ENCODE data around the gene PAFAH2.

PAFAH2 gene

GRCh38 chr1:26031611-26032220, 33.9 kb upstream of the PAFAH2 start:
- no peak for DNase-seq

DNA sequence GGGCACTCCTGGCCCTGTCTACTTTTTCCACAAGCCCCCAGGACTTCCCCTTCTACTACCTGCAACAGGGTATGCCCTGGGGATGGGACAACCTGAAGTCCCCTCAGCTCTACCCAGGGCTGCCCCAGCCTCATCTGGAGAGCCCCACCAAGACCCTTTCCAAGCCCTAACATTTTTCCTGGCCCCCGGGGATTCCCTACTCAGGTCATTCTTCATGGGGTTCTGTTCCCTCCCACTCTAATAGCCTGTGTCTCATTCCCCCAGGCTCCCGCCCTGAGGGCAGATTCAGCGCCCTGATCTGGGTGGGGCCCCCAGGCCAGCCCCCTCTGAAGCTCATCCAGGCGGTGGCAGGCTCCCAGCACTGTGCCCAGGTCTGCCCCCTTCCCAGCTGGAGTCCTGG, 33.3 kb upstream of the PAFAH2 start:
- no peak for DNase-seq

DNA sequence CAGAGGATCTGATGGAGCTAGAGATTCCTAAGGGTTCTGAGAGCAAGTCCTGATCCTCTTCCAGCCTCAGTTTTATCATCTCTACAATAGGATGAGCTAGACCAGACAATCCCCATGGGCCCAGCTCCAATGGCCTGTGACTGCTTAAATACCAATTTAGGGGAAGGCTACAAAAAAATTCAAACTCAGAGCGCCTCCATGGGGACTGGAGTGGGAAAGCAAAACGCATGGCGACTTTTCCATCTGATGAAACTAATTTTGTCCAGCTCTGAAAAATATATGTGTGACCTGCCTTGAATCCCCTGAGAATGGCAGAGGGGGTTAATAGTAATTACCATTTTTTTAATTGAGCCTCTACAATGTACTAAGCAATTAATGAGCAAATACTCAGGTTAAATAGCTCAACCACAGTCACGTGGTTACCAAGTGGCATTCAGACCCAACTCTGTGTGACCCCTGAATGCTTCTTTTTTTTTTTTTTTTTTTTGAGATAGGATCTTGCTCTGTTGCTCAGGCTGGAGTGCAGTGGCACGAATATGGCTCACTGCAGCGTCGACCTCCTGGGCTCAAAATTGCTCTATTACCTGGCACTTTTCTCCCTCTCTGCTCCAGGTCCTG, 32.1 kb upstream of the PAFAH2 start:
- DNase-seq = no peak

- no peak for DNase-seq
Observed at GRCh38 chr1:26029054-26029863, 31.4 kb upstream of the PAFAH2 start.

GRCh38 chr1:26028490-26028980, 30.7 kb upstream of the PAFAH2 start:
- DNase-seq = peak in 6 of 56 donors; percentile 8 to 29 (median 16)

DNA sequence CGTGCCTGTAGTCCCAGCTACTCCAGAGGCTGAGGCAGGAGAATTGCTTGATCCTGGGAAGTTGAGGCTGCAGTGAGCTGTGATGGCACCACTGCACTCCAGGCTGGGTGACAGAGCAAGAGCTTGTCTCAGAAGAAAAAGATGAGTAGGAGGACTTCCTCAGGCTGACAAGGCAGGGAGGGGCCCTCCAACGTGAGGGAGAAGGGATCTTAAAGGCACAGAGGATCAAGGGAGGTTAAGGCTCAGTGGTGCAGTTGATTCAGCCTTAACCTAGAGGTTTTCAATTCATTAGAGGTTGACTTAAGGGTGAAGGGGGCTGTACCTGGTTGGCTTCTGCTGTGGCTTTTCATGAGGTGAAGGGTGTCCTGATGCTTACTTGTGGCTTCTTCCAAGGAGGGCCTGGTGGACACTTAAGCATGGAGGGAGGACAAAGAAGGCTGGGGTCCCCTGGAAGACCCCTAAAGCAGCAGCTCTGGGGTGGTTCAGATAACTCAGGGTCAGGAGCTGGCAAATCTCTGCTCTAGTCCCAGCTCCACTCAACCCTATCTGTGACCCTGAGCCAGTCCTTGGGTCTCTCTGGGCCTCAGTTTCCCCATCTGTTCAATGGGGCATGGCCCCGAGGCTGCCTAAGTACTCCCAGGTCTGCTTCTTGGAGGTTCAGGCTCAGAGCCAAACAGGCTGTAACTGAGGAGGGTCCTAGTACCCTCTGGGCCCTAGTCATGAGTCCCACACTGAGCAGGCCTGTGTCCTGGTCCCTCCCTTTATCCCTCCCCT, 30.0 kb upstream of the PAFAH2 start:
- DNase-seq = peak in 24 of 56 donors; percentile 3 to 76 (median 44)

DNA sequence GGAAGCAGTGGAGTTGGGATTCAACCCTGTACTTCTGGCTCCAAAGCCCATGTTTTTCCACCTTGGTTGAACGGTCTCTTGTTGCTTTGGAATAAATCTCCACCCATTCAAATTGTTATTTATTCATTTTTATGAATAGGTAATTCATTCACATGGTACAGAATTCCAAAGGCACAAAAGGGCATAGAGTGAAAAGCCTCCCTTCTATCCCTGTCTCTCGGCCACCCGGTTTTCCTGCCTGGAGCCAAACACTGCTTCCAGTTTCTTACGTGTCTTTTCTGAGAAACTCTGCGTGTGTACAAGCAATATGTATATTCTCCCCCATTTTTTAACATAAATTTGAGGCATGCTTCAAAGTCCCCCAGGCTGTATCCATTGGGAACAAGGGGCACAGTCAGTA, 27.7 kb upstream of the PAFAH2 start:
- DNase-seq = no peak

- DNase-seq = peak in 1 of 56 donors; percentile 5
Observed at GRCh38 chr1:26025060-26025459, 27.2 kb upstream of the PAFAH2 start.

GRCh38 chr1:26023826-26024225, 26.0 kb upstream of the PAFAH2 start:
- DNase-seq = no peak

DNA sequence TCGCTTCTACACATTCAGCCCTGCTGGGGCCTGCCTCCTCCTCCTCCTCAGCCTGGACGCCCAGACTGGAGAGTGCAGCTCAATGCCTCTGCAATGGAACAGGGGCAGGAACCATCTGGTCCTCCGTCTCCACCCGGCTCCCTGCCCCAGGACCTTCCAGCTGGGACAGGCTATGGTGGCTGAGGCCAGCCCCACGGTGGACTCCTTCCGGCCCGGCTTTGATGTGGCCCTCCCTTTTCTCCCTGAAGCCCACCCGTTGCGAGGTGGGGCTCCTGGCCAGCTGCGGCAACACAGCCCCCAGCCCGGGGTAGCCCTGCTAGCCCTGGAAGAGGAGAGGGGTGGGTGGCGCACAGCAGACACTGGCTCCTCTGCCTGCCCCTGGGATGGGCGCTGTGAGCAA, 25.1 kb upstream of the PAFAH2 start:
- no peak for DNase-seq

GRCh38 chr1:26022404-26022779, 24.5 kb upstream of the PAFAH2 start:
- no peak for DNase-seq

DNA sequence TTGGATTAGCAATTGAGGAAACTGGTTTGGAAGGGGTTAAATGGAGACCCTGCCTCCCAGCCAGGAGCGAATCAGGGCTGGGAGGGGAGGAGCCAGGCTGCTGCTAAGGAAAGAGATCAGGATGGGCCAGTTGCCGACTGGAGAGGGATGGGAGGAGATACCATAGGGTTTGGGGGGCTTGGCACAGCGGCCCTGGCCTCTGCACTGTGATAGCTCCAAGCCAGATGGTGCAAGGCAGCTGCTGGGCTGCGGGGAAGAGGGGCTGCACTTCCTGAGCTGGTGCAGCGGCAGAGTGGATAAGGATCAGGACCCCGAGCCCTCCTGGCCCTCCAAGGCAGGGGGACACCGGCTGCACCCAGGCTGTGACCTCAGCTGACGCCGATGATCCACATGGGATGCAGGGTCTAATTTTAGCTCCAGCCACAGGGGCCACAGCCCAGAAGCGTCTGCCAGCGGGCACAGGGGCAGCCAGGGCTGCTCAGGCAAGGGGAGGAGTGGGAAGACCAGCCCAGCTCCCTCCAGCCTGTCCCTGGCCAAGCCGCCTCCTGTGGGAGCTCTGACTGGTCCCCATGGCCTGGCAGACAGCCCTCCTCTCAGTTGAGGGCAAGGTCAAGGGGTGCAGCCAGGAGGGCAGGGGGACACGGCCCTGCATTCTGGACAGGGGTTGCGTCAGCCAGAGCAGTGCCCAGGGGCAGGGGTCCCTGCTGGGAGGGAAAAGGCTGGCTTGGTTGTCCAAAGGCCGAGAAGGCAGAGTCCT, 24.0 kb upstream of the PAFAH2 start, which contains the start of gene EXTL1:
Gene EXTL1 (plus strand): TSS at position 129 of the 757 bp plus-strand sequence. CDS start 872 bp downstream, outside the sequence.
- peak in 39 of 56 donors; percentile 9 to 82 (median 42) for DNase-seq

DNA sequence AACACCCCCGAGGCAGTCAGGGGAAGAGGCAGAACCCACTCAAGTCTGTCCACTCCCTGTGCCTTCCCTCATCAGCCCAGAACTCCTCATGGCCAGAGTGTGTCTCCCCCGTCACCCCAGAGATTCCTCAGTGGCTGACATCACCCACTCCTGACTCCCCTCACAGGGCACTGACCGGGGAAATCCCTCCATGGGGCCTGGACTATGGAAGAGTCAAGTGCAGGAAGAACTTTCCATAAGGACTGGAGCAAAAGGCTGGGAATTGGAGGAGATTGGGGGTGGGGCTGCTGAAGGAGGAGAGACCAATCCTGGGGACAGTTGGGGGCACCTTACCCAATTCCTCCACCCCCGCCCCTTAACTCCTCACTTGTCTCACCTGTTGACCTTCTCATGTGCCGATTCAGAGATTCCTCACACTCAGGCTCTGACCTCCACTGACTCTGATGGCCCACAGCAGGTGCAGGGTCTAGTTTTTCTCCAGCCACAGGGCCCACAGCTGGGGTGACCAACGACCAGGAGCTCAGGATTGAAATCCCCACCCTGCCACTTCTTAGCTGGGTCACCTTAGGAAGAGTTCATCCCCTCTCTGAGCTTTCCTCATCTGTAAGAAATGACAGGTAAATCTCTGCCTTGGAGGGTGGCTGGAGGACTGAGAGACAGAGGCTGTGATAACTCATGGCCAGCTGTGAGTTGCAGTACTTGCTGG, 23.2 kb upstream of the PAFAH2 start:
- DNase-seq = no peak

DNA sequence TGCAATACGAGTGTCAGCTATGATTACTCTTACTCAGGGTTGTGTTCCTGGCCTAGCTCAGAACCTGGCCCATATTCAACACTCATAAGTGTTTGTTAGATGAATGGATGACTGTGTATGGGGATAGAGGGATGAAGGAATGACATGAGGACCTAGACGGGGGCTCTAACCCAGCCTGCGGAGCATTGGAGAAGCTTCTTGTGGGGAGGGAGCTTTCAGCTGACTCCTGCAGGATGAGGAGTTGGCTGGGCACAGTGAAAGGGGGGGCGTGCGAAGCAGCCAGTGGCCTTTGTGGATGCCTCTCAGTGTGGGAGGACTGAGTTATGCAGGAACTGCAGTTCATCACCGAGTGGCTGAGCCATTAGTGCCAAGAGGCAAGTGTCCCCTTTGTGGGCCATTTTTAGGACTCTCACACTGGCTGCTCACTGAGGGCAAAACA, 22.5 kb upstream of the PAFAH2 start:
- peak in 2 of 56 donors; percentile 3 to 7 for DNase-seq

GRCh38 chr1:26019641-26020315, 21.9 kb upstream of the PAFAH2 start:
- DNase-seq = no peak

DNA sequence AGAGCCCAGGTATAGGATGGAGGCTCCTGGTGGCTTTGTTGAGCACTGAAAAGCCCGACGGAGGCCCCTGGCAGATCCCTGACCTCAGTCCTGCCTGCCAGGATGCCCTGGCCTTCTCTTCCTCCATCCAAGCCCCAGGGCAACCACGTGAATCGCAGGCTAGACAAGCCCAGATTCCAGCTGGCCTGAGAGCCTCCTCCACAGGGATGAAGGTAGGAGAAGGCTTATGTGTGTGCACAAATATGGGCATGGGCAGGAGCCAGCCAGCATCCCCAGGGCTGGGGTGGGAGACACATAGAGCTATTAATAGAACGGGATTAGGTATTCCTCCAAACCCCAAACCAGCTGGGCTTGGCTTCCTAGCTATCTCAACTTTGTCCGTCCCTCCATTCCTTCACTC, 19.7 kb upstream of the PAFAH2 start:
- no peak for DNase-seq

- peak in 2 of 56 donors; percentile 15 to 39 for DNase-seq
Observed at GRCh38 chr1:26016953-26017545, 19.2 kb upstream of the PAFAH2 start.

DNA sequence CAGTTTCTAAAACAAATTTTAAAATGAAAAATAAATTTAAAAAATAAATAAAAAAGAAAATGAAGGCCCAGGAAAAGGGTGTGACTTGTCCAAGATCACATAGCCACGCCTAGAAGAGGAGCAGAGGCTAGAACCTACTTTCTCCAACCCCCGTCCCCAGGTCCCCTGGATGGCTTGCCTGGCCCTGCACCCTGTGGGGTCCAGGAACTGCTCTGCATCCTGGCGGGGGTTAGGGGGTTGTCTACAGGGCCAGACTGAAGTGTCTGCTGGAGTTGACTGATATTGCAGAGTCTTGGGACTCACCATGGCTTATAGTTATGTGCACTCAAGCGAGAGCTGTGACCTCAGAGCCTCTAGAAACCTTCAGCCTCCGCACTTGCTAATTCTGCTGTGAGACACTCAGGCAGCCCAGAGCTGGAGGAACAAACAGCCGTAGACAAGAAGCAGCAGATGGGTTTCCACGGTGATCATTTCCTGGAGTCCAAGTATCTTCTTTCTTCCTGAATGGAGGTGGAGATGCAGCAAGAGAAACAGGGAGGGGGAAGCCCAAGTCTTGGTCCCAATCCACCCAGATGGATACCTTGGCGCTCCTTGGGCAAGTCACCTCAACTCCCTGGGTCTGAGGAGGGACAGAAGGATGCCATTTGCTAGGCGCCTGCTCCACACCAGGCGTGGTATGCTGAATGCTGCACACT, 18.5 kb upstream of the PAFAH2 start:
- DNase-seq = peak in 26 of 56 donors; percentile 6 to 73 (median 36)
